ENCODE data around the gene FA2H. TPM values are rescaled to one million over a fixed set of nuclear protein-coding genes. Genes with fewer than 3 reads are reported as not detected.
"Not testable (repeated sequence)": the region's sequence is repeated elsewhere in the genome, so short reads cannot be mapped to it uniquely, and the experiment has no call there.

The FA2H gene
- total RNA-seq, 1 donor from 2014 or later: not detected

- DNase-seq (ENCODE audit: low read depth in 2 of 2): no peak
Measured at GRCh38 chr16:74682556-74682955, 92.1 kb downstream of the FA2H start.

- DNase-seq (ENCODE audit: low read depth in 2 of 2): no peak
Measured at GRCh38 chr16:74680681-74681080, 93.9 kb downstream of the FA2H start.

- DNase-seq (ENCODE audit: low read depth in 2 of 2): no peak
Measured at GRCh38 chr16:74679983-74680382, 94.6 kb downstream of the FA2H start.

- DNase-seq (ENCODE audit: low read depth in 2 of 2): no peak
Measured at GRCh38 chr16:74677868-74678267, 96.8 kb downstream of the FA2H start.

GRCh38 chr16:74673876-74674275 lies 100.7 kb downstream of the FA2H start:
- DNase-seq (ENCODE audit: low read depth in 2 of 2): peak; percentile 61 to 85

DNA sequence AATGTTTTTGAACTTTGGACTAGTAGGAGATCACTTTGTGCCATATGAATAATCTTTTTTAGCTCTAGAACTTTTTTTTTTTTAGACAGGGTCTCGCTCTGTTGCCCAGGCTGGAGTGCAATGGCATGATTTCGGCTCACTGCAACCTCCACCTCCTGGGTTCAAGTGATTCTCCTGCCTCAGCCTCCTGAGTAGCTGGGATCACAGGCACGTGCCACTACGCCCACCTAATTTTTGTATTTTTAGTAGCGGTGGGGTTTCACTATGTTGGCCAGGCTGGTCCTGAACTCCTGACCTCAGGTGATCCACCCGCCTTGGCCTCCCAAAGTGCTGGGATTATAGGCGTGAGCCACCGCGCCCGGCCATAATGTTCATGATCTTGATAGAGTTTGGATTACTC lies 105.7 kb downstream of the FA2H start:
- DNase-seq (ENCODE audit: low read depth in 2 of 2): not testable (repeated sequence)

GRCh38 chr16:74667255-74667700 lies 107.3 kb downstream of the FA2H start:
- peak in 1 of 2 donors; percentile 34 for DNase-seq (ENCODE audit: low read depth in 2 of 2)

DNA sequence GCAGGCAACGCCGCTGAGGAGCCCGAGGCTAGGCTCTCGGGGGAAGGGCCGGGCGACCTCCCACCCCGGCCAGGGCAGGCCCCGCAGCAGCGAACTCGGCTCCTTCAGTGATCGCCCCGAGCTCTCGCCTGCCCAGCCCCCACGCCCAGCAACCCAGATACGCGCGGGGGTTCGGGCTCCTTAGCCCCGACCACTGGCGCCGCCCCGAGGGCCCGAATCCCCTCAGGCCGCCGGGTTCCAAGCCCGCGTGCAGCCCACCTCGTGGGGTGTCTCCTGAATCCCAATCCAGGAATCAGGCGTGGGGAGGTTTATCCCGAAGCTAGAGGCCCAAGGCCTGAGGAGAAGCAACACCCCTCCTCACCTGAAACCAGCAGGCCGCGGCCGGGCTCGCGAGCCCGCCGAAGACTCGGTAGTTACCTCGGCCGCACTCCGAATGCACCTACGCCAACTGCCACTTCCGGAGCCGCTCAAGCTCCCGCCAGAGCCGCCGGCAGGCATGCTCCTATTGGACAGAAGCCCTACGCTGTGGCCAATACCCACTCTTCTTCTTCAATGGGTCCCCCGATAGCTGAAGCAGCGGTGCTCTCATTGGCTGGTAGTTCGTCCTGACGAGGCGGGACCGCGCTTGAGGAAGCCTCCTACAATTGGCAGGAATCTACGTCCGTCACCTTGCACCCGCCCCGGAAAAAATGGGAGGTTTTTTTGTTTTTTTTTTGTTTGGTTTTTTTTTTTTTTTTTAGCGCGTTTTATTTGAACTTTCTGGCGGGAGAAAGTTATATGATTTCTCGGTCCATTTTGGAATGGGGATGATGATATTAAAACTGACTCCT lies 108.0 kb downstream of the FA2H start, which contains the start of gene RFWD3:
Gene RFWD3, minus strand, starts transcription at position 453 of the 830 bp plus-strand sequence. CDS start 5,428 bp downstream, outside the sequence.
- DNase-seq (ENCODE audit: low read depth in 2 of 2): peak; percentile 98 to 99

- peak in 1 of 2 donors; percentile 7 for DNase-seq (ENCODE audit: low read depth in 2 of 2)
Measured at GRCh38 chr16:74666010-74666421, 108.6 kb downstream of the FA2H start.

Other genes starting within 250 kb of the FA2H start
- 66.8 and 89.9 TPM in 2 replicates for gene GLG1, start 167.7 kb downstream of the FA2H start, total RNA-seq
- 22.8 and 23.0 TPM in 2 replicates for gene RFWD3, start 107.9 kb downstream of the FA2H start, total RNA-seq
- 9.6 and 14.4 TPM in 2 replicates for gene MLKL, start 74.0 kb downstream of the FA2H start, total RNA-seq
- gene WDR59, start 210.3 kb upstream of the FA2H start, total RNA-seq: 10.0 and 11.5 TPM in 2 replicates
- gene ZNRF1, start 224.2 kb upstream of the FA2H start, total RNA-seq: 9.2 and 16.6 TPM in 2 replicates

All from dermis microvascular lymphatic vessel endothelial cell (primary cell).